ENCODE data around the gene DRC7.
"Not testable (repeated sequence)": the region's sequence is repeated elsewhere in the genome, so short reads cannot be mapped to it uniquely, and the experiment has no call there.

The DRC7 gene

GRCh38 chr16:57739756-57740422 is 45.3 kb downstream of the DRC7 start:
- DNase-seq = no peak

GRCh38 chr16:57740423-57741071 is 45.9 kb downstream of the DRC7 start:
- no peak for DNase-seq

GRCh38 chr16:57741660-57742191 is 47.1 kb downstream of the DRC7 start:
- no peak for DNase-seq

GRCh38 chr16:57742543-57742942 is 47.9 kb downstream of the DRC7 start:
- DNase-seq = no peak

GRCh38 chr16:57743458-57743857 is 48.9 kb downstream of the DRC7 start:
- no peak for DNase-seq

GRCh38 chr16:57743886-57744641 is 49.5 kb downstream of the DRC7 start:
- no peak for DNase-seq

GRCh38 chr16:57744642-57744903 is 50.0 kb downstream of the DRC7 start:
- no peak for DNase-seq

- DNase-seq = no peak
Measured at GRCh38 chr16:57745768-57746167, 51.2 kb downstream of the DRC7 start.

- not testable (repeated sequence) for DNase-seq
Measured at GRCh38 chr16:57746316-57746715, 51.7 kb downstream of the DRC7 start.

GRCh38 chr16:57747091-57747490 is 52.5 kb downstream of the DRC7 start:
- no peak for DNase-seq

GRCh38 chr16:57747496-57747895 is 52.9 kb downstream of the DRC7 start:
- DNase-seq = no peak

- no peak for DNase-seq
Measured at GRCh38 chr16:57747996-57748395, 53.4 kb downstream of the DRC7 start.

- DNase-seq = no peak
Measured at GRCh38 chr16:57748596-57748995, 54.0 kb downstream of the DRC7 start.

GRCh38 chr16:57749101-57749692 is 54.6 kb downstream of the DRC7 start:
- DNase-seq = no peak

- DNase-seq = no peak
Measured at GRCh38 chr16:57749856-57750452, 55.3 kb downstream of the DRC7 start.

- no peak for DNase-seq
Measured at GRCh38 chr16:57750796-57751538, 56.4 kb downstream of the DRC7 start.

- no peak for DNase-seq
Measured at GRCh38 chr16:57751539-57752202, 57.1 kb downstream of the DRC7 start.

GRCh38 chr16:57752203-57752580 is 57.6 kb downstream of the DRC7 start:
- no peak for DNase-seq

GRCh38 chr16:57752581-57753447 is 58.2 kb downstream of the DRC7 start:
- DNase-seq = no peak

GRCh38 chr16:57753448-57754353 is 59.1 kb downstream of the DRC7 start:
- DNase-seq = no peak

Measured in activated CD4-positive, alpha-beta T cell treated with anti-CD3 and anti-CD28 coated beads, Interleukin-2, amount 50 U/mL, for 1 hour (primary cell).